GM19193 (cell line): ENCODE data around the gene RASSF3.

Experiments used
- POLR2A ChIP-seq: IDR thresholded peaks from 4 replicates; pipeline ENCODE4 v1.6.1; 2011; ENCODE audit not compliant: insufficient read depth, insufficient read length; ENCODE audit errors: extremely low read depth

RASSF3 gene

GRCh38 chr12:64616201-64616600, 5.9 kb downstream of the RASSF3 start:
- TF ChIP-seq POLR2A, result no peak

- TF ChIP-seq POLR2A, result no peak
Measured at GRCh38 chr12:64618953-64619590, 8.8 kb downstream of the RASSF3 start.

DNA sequence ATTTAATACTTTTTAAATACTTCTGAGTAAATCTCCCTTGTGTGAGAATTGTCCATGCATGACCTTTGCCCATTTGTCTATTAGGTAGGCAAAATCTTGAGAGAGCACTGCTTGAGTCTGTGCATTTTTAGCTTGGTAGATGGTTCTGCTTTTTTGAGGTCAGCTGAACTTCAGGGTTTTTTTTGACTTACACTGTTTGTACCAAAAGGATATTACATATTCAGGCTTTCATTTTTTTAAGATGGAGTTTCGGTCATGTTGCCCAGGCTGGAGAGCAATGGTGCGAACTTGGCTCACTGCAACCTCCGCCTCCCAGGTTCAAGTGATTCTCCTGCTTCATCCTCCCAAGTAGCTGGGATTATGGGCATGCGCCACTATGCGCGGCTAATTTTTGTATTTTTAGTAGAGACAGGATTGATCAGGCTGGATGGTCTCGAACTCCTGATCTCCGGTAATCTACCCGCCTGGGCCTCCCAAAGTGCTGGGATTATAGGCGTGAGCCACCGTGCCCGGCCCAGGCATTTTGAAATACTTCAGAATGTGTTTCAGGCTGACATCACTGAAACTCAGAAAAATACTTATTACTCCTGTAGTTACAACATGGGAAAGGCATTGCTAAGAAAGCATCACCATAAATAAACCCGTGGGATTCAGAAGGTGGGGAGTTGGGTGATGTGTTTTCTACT, 11.1 kb downstream of the RASSF3 start:
- no peak for TF ChIP-seq POLR2A

DNA sequence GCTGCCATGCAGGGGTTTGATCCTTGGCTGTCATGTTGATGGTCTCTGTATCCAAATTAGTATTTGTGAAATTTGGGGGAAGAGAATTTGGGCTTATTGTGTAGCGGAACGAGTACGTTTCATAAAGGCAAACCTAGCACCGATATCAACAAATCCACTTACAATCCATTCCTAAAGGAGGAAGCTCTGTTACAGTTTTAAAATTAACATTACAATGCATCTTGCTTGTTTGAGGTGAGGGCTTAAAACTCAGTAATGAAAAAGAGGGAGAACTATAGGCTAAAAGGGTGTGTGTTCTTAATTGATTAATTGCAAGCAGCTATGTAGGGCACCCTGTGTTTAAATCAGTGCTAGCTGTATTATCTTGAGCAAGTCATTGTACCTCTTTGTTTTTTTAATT, 13.7 kb downstream of the RASSF3 start:
- TF ChIP-seq POLR2A, result no peak

- TF ChIP-seq POLR2A, result peak; percentile 35
Measured at GRCh38 chr12:64625243-64626077, 15.2 kb downstream of the RASSF3 start.

- no peak for TF ChIP-seq POLR2A
Measured at GRCh38 chr12:64627771-64628170, 17.5 kb downstream of the RASSF3 start.

GRCh38 chr12:64631197-64631596, 20.9 kb downstream of the RASSF3 start:
- no peak for TF ChIP-seq POLR2A

GRCh38 chr12:64633011-64633939, 23.0 kb downstream of the RASSF3 start:
- no peak for TF ChIP-seq POLR2A

DNA sequence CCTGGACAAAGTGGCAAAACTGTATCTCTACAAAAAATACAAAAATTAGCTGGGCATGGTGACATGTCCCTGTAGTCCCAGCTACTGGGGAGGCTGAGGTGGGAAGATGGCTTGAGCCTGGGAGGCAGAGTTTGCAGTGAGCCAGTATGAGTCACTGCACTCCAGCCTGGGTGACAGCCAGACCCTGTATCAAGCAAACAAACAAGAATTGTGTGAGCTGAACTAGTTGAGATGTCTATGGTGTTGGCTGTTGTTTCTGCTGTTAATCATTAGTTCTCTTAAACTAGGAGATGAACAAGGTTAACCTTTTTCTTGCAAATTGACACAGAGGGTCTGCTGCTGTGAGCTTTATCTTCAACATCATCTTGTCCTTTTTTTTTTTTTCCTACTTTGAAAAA, 23.6 kb downstream of the RASSF3 start:
- TF ChIP-seq POLR2A, result no peak

DNA sequence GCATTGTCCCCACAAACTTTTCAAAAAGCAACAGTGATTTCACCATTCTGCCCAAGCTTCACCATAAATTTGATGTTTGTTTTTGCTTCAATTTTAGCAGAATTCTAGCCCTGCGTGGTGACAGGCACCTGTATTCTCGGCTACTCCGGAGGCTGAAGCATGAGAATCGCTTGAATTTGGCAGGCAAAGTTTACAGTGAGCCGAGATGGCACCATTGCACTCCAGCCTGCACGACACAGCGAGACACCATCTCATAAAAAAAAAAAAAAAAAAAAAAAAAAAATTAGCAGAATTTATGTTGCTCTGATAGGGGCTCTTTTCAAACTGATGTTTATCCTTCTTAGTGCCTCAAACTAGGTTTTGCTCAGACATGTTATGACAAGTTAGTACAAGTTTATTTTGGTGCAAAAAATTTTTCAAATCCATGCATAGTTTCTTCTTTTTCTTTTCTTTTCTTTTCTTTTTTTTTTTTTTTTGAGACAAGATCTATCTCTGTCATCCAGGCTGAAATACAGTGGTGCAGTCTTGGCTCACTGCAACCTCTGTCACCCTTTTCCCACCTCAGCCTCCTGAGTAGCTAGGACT, 24.3 kb downstream of the RASSF3 start:
- no peak for TF ChIP-seq POLR2A

DNA sequence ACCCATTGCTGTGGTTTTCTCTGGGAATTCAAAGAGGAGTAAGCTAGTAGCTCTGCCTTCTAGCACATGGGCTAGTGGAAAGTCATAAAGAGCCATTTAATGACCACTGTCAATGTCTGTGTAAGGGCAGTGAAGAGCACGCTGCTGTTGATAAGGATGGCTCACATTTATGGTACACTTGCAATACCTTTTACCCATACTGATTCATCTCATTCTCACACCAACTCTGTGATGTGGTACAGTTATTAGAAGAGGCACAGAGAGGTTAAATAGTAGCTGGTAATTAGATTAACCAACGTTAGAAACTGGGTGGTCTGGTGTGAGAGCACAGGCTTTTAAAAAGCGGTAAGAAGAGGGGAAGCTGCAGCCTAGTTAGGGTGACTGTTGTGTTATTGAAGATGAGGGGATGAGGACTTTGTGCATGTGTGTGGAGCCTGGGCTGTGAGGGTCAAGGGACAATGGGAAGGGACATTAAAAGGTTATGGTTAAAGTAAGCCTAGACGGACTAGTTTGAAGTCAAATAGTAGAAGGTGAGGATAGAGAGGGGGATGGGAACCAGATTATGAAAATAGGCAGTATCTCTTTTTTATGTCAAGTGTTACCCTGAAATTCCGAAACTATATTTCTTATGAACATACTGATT, 25.2 kb downstream of the RASSF3 start:
- no peak for TF ChIP-seq POLR2A

- no peak for TF ChIP-seq POLR2A
Measured at GRCh38 chr12:64636856-64637255, 26.6 kb downstream of the RASSF3 start.

- no peak for TF ChIP-seq POLR2A
Measured at GRCh38 chr12:64639466-64639865, 29.2 kb downstream of the RASSF3 start.

GRCh38 chr12:64646318-64646717, 36.0 kb downstream of the RASSF3 start:
- no peak for TF ChIP-seq POLR2A
